Body of pancreas (tissue), 4 donors: ENCODE data around the gene TCP11L2. TPM values are rescaled to one million over a fixed set of nuclear protein-coding genes. Genes with fewer than 3 reads are reported as not detected.

ENCODE experiments used
- ATAC-seq: fragments of 150-250 bp; one replicate; pipeline ENCODE4 v1.9.1; 2016
- DNase-seq, 4 donors: peaks; one replicate each; pipeline ENCODE4 v3.0.0-alpha.2; 2019
- H3K27ac ChIP-seq, 4 donors: fragments of 200-600 bp; sonication (generic); 1 replicate in 3 of 4; 2 replicates in 1 of 4; pipeline versions ENCODE4 v1.5.1 to v1.6.1; 2016 to 2019; ENCODE audit warnings: mild to moderate bottlenecking in 1 of 4, mixed read lengths in 1 of 4, moderate library complexity in 1 of 4
- H3K27me3 ChIP-seq, 2 donors: fragments of 200-600 bp; sonication (generic); one replicate each; pipeline ENCODE4 v1.6.0; 2016; ENCODE audit warnings: mild to moderate bottlenecking in 1 of 2
- H3K36me3 ChIP-seq, 2 donors: fragments of 200-600 bp; sonication (generic); replicated peaks in 1 of 2; 2 replicates each; pipeline ENCODE4 v1.5.1; 2016; ENCODE audit warnings: low read depth in 2 of 2; ENCODE audit not compliant: insufficient read depth in 1 of 2
- H3K4me1 ChIP-seq: fragments of 200-600 bp; sonication (generic); one replicate; pipeline ENCODE4 v1.6.0; 2016
- H3K4me3 ChIP-seq, 2 donors: fragments of 200-600 bp; sonication (generic); 1 replicate in 1 of 2; 2 replicates in 1 of 2; pipeline ENCODE4 v1.5.1; 2016 to 2019
- H3K9me3 ChIP-seq, 3 donors: fragments of 200-600 bp; sonication (generic); 1 replicate in 2 of 3; 2 replicates in 1 of 3; pipeline ENCODE4 v1.5.1; 2016
- POLR2A ChIP-seq, 3 donors: fragments of 450-650 bp; IDR thresholded peaks; one replicate each; pipeline ENCODE4 v1.6.1; 2016; ENCODE audit warnings: antibody characterized with exemption in 3 of 3, mild to moderate bottlenecking in 2 of 3
- WGBS, 2 donors: methylation state at CpG; one replicate each; pipeline ENCODE4 v1.1.5; 2017; 5-methylcytosine and 5-hydroxymethylcytosine counted together
- intact Hi-C: fragments of 100-400 bp; cut with DNase I; formaldehyde crosslinking; loops from one replicate; pipeline ENCODE4 v1.15.1; 2023
- total RNA-seq, 2 donors: library from RNA; depleted of rRNA; stranded (reverse); fragments of >200 nt; gene quantifications; one replicate each; pipeline ENCODE4 v1.1.0, GENCODE V29; 2016
- TF ChIP-seq, protein P1 (sequence below), 7 experiments: fragments of 450-650 bp in 4 of 7; fragments of 200-600 bp in 3 of 7; sonication (generic) in 3 of 7; IDR thresholded peaks; one replicate each; pipeline ENCODE4 v1.5.1; 2016 to 2019; ENCODE audit warnings: antibody characterized with exemption in 7 of 7

TCP11L2 gene
- total RNA-seq, result 10 to 100 TPM; 16.1 to 19.1 TPM

DNA sequence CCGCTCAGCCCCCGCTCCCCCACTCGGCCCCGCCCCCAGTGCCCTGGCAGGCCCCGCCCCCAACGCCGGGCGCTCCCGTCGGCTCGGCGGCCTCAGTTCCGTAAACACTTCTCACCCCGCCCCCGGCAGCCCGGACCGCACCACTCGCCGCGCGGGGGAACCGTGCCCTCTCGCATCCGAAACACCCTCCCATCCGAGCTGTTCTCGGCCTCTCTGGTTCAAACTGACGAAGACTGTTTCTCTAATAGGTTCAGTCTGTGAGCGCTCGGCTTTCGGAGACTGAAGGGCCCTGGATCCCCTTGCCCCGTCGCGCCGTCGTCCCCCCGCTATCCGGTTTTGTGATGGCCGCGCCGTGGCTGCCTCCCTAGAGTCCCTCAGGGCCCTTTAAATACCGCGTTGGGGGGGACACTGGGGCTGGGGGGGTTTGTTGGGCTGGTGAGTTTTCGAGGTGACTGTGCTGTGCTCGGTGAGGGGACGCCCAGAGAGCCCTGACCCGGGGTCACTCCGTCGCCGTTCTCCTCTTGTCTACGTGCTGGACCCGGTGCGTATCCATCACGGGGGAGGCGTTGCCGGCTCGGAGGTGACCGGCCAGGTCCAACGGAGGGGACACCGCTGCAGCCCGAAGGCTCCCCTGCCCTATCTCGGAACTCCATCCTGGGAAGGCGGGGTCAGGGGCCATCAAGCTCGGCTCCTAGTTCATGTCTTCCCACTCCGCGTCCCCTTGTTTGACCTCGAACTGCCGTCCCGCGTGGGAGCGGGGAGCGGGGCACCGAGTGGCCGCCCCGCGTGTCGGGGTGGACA is at the start of gene TCP11L2:
Gene TCP11L2 (plus strand): TSS at position 333 of the 801 bp plus-strand sequence. CDS start 8,343 bp downstream, outside the sequence.
- TF ChIP-seq, protein P1, sequence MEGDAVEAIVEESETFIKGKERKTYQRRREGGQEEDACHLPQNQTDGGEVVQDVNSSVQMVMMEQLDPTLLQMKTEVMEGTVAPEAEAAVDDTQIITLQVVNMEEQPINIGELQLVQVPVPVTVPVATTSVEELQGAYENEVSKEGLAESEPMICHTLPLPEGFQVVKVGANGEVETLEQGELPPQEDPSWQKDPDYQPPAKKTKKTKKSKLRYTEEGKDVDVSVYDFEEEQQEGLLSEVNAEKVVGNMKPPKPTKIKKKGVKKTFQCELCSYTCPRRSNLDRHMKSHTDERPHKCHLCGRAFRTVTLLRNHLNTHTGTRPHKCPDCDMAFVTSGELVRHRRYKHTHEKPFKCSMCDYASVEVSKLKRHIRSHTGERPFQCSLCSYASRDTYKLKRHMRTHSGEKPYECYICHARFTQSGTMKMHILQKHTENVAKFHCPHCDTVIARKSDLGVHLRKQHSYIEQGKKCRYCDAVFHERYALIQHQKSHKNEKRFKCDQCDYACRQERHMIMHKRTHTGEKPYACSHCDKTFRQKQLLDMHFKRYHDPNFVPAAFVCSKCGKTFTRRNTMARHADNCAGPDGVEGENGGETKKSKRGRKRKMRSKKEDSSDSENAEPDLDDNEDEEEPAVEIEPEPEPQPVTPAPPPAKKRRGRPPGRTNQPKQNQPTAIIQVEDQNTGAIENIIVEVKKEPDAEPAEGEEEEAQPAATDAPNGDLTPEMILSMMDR (IDR thresholded peaks at IDR 0.05), result no peak
- TF ChIP-seq POLR2A (IDR thresholded peaks at IDR 0.05), result peak; percentile 27 to 66 (median 49)
- H3K4me3 ChIP-seq, result peak within 1 kb of the TSS; percentile 81 to 82
- intact Hi-C loops, result no loop called here
- peaks cover 29% of the 10 kb centered on the region for H3K4me1 ChIP-seq
- peak within 1 kb of the TSS; percentile 93 to 95 (median 95) for H3K27ac ChIP-seq
- ATAC-seq (peak; percentile 83), DNase-seq (peak; percentile 88 to 91 (median 89))
- H3K36me3 ChIP-seq, result no peaks in the 10 kb centered on the region
- no peaks in the 10 kb centered on the region for H3K9me3 ChIP-seq
- 0% methylated on average over 5 to 68 of the region's 76 CpGs for WGBS, 2 donors
- H3K27me3 ChIP-seq, result no peaks in the 10 kb centered on the region

DNA sequence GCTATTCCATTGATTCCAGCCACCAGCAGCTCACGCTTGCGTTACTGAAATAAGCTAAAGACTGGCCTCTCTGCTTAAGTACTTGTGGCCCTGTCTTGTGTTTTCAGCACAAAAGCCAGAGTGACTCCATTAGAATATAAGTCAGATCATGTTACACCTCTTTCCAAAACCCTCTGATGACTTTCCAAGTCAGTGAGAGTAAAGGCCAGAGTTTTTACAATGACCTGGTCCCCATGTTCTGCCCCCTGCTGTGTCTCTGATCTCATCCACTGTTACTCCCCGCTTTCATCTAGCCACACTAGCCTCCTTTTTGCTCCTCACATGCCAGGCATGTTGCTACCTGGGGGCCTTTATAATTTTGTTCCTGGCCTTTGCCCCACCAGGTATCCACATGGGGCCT is 47.8 kb upstream of the TCP11L2 start:
- H3K27me3 ChIP-seq, result no peaks in the 10 kb centered on the region
- intact Hi-C loops, result no loop called here
- 92 to 93% methylated on average over 3 of the region's 3 CpGs for WGBS, 2 donors
- H3K36me3 ChIP-seq, result no peaks in the 10 kb centered on the region
- peaks cover 1% of the 10 kb centered on the region for H3K4me1 ChIP-seq
- TF ChIP-seq POLR2A (IDR thresholded peaks at IDR 0.05), result no peak
- TF ChIP-seq, protein P1 (IDR thresholded peaks at IDR 0.05), result no peak
- no peaks in the 10 kb centered on the region for H3K9me3 ChIP-seq
- no peak for ATAC-seq
- no peak overlapping the region for H3K27ac ChIP-seq
- H3K4me3 ChIP-seq, result no peak overlapping the region
- no peak for DNase-seq

- 83 to 87% methylated on average over 3 of the region's 3 CpGs for WGBS, 2 donors
- intact Hi-C loops, result no loop called here
- Histone ChIP-seq H3K27me3 (no peaks in the 10 kb centered on the region), H3K9me3 (no peaks in the 10 kb centered on the region), H3K4me1 (no peaks in the 10 kb centered on the region), H3K36me3 (no peaks in the 10 kb centered on the region), H3K27ac (no peak overlapping the region), H3K4me3 (no peak overlapping the region)
- DNase-seq (no peak), ATAC-seq (no peak)
- no peak for TF ChIP-seq POLR2A (IDR thresholded peaks at IDR 0.05)
- TF ChIP-seq, protein P1 (IDR thresholded peaks at IDR 0.05), result no peak
Observed at GRCh38 chr12:106255493-106255892, 47.0 kb upstream of the TCP11L2 start.

DNA sequence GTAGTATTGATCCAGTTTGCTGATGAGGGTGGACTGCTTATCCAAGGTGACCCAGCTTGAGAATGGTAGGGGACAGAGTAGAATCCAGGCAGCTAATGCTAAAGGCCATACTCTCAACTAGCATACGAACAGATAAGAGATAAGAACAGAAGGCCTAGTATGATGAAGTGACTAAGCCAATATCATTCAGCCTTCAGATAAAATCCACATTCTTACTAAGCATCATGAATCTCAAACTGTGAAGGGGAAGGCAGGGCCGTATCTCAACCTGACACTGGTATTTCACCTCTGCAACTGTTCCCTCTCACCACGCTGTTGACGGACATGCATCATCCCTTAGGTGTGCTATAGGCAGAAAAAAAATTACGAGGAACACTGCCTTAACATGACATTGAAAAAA is 46.6 kb upstream of the TCP11L2 start:
- Histone ChIP-seq H3K4me3 (no peak overlapping the region), H3K27me3 (no peaks in the 10 kb centered on the region), H3K27ac (no peak overlapping the region), H3K9me3 (no peaks in the 10 kb centered on the region), H3K36me3 (no peaks in the 10 kb centered on the region), H3K4me1 (no peaks in the 10 kb centered on the region)
- 57 to 62% methylated on average over 5 of the region's 5 CpGs for WGBS, 2 donors
- intact Hi-C loops, result no loop called here
- no peak for DNase-seq
- TF ChIP-seq, protein P1 (IDR thresholded peaks at IDR 0.05), result no peak
- TF ChIP-seq POLR2A (IDR thresholded peaks at IDR 0.05), result no peak
- no peak for ATAC-seq

GRCh38 chr12:106256524-106256923 is 46.0 kb upstream of the TCP11L2 start:
- no peak for ATAC-seq
- DNase-seq, result no peak
- H3K36me3 ChIP-seq, result no peaks in the 10 kb centered on the region
- H3K27ac ChIP-seq, result no peak overlapping the region
- no peaks in the 10 kb centered on the region for H3K4me1 ChIP-seq
- intact Hi-C loops, result no loop called here
- TF ChIP-seq, protein P1 (IDR thresholded peaks at IDR 0.05), result no peak
- TF ChIP-seq POLR2A (IDR thresholded peaks at IDR 0.05), result no peak
- no peaks in the 10 kb centered on the region for H3K9me3 ChIP-seq
- H3K4me3 ChIP-seq, result no peak overlapping the region
- H3K27me3 ChIP-seq, result no peaks in the 10 kb centered on the region
